Ishikawa (cell line): Measurements from ENCODE around the gene TP53BP2.

Experiments
- MAX ChIP-seq: IDR thresholded peaks from 2 replicates; pipeline ENCODE4 v1.6.1; 2012
- RAD21 ChIP-seq: IDR thresholded peaks from 2 replicates; pipeline ENCODE4 v1.6.1; 2012; ENCODE audit warnings: low read depth
- REST ChIP-seq: IDR thresholded peaks from 2 replicates; pipeline ENCODE4 v1.6.1; 2012; ENCODE audit warnings: low read depth, mild to moderate bottlenecking

GRCh38 chr1:223819730-223820514 lies 25.8 kb downstream of the TP53BP2 start:
- TF ChIP-seq REST (no peak), RAD21 (no peak), MAX (no peak)
